Measurements from ENCODE around the gene SMG7. TPM values are rescaled to one million over a fixed set of nuclear protein-coding genes. Genes with fewer than 3 reads are reported as not detected.

Gene SMG7
- total and polyA plus RNA-seq, 10 of the 15 experiments (the other 5 are each of a cell fraction or from before 2014, with no cell fraction given), result 9.5 to 65.4 (median 42.7) TPM

DNA sequence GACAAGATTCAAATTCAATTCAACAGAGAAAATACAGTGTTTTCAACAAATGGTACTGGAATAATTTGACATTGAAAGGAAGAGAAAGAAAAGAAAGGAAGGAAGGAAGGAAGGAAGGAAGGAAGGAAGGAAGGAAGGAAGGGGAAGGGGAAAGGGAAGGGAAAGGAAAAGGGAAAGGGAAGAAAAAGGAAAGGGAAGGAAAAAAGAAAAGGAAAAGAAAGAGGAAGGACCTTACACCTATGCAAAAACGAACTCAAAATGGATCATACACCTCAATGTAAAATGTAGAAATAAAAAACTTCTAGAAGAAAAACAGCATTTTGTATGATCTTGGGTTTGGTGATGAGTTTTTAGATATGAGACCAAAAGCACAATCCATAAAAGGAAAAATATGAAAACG lies 34.2 kb upstream of the SMG7 start (continued):
- TF ChIP-seq, protein P1, sequence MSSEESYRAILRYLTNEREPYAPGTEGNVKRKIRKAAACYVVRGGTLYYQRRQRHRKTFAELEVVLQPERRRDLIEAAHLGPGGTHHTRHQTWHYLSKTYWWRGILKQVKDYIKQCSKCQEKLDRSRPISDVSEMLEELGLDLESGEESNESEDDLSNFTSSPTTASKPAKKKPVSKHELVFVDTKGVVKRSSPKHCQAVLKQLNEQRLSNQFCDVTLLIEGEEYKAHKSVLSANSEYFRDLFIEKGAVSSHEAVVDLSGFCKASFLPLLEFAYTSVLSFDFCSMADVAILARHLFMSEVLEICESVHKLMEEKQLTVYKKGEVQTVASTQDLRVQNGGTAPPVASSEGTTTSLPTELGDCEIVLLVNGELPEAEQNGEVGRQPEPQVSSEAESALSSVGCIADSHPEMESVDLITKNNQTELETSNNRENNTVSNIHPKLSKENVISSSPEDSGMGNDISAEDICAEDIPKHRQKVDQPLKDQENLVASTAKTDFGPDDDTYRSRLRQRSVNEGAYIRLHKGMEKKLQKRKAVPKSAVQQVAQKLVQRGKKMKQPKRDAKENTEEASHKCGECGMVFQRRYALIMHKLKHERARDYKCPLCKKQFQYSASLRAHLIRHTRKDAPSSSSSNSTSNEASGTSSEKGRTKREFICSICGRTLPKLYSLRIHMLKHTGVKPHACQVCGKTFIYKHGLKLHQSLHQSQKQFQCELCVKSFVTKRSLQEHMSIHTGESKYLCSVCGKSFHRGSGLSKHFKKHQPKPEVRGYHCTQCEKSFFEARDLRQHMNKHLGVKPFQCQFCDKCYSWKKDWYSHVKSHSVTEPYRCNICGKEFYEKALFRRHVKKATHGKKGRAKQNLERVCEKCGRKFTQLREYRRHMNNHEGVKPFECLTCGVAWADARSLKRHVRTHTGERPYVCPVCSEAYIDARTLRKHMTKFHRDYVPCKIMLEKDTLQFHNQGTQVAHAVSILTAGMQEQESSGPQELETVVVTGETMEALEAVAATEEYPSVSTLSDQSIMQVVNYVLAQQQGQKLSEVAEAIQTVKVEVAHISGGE (CRISPR knock-in tag; IDR thresholded peaks at IDR 0.05), result no peak
- TF ChIP-seq, protein P2, sequence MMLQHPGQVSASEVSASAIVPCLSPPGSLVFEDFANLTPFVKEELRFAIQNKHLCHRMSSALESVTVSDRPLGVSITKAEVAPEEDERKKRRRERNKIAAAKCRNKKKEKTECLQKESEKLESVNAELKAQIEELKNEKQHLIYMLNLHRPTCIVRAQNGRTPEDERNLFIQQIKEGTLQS (IDR thresholded peaks at IDR 0.05; ENCODE audit: borderline replicate concordance, extremely low read depth, low read depth, low read length), result no peak
- TF ChIP-seq, protein P3, sequence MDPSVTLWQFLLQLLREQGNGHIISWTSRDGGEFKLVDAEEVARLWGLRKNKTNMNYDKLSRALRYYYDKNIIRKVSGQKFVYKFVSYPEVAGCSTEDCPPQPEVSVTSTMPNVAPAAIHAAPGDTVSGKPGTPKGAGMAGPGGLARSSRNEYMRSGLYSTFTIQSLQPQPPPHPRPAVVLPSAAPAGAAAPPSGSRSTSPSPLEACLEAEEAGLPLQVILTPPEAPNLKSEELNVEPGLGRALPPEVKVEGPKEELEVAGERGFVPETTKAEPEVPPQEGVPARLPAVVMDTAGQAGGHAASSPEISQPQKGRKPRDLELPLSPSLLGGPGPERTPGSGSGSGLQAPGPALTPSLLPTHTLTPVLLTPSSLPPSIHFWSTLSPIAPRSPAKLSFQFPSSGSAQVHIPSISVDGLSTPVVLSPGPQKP (IDR thresholded peaks at IDR 0.05; ENCODE audit: low read depth, low read length), result no peak
- TF ChIP-seq ASH2L (IDR thresholded peaks at IDR 0.05; ENCODE audit: borderline replicate concordance, low read depth), result no peak

DNA sequence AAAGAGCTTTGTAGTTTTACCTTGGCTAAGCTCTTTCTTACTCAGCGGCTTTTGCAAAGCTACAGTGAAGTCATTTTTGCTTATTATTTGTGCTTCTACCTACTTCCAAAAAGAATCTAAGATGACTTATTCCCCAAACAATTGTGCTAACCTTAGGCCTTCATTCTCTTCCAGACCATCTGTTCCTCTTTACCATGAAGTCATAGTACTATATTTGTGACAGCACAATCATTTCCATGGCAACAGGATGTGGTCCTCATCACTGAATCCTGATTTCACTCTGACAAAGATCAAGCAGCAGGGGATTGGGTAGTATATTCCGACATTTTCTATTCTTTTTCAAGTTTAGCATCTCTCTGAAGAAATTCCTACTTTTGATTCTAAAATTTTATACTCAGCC lies 29.3 kb upstream of the SMG7 start:
- RAD21 ChIA-PET (ENCODE audit: unreplicated experiment), result no interaction called here
- intact Hi-C loops (cut with micrococcal nuclease; ENCODE audit: unreplicated experiment), result no loop called here
- SMC1A ChIA-PET (ENCODE audit: uncharacterized antibody, unreplicated experiment), result interaction anchor here (1.4 kb wide), 1 partner anchor 20 kb away, joined by 4 read pairs; no protein-coding TSS in a partner anchor
- Histone ChIP-seq H3K27ac (ENCODE audit: control insufficient read depth, insufficient read depth) (no peak overlapping the region), H2AFZ (ENCODE audit: control insufficient read depth, low read depth, low read length) (no peak overlapping the region), H3K36me3 (ENCODE audit: control insufficient read depth in 2 of 2, insufficient read depth in 2 of 2, low read length in 1 of 2) (no peaks in the 10 kb centered on the region), H3K27me3 (replicated peaks in 1 of 2; ENCODE audit: control insufficient read depth in 2 of 2, insufficient read depth in 2 of 2, low read length in 1 of 2) (no peaks in the 10 kb centered on the region), H3K9me3 (replicated peaks; ENCODE audit: control insufficient read depth, insufficient read depth, low read length) (no peaks in the 10 kb centered on the region), H3K4me2 (ENCODE audit: control insufficient read depth, insufficient read depth) (no peak overlapping the region), H3K9ac (ENCODE audit: control insufficient read depth, insufficient read depth, low read length) (no peak overlapping the region), H3K79me2 (ENCODE audit: control insufficient read depth, insufficient read depth, low read length) (no peaks in the 10 kb centered on the region), H3K4me1 (ENCODE audit: control insufficient read depth, insufficient read depth, low read length) (no peaks in the 10 kb centered on the region), H4K20me1 (ENCODE audit: control insufficient read depth, insufficient read depth) (no peaks in the 10 kb centered on the region), H3K4me3 (no peak overlapping the region)
- no peak for FAIRE-seq
- no peak for ATAC-seq
- no TSS peak for BruUV-seq (replicated peaks)
- DNase-seq (ENCODE audit: low read depth, low spot score), result no peak
- POLR2A ChIA-PET, result no interaction called here
- CTCF ChIA-PET, result interaction anchor here (0.8 to 1.3 kb wide), 4 partner anchors 21 to 96 kb away, joined by 3 to 4 read pairs (median 3); no protein-coding TSS in a partner anchor
- WGBS (ENCODE audit: insufficient coverage, insufficient replicate concordance, low lambda C conversion rate, missing lambda C conversion rate), result 62% methylated on average over 2 of the region's 2 CpGs
- in situ Hi-C loops (cut with MboI), result no loop called here
- TF ChIP-seq, protein P4, sequence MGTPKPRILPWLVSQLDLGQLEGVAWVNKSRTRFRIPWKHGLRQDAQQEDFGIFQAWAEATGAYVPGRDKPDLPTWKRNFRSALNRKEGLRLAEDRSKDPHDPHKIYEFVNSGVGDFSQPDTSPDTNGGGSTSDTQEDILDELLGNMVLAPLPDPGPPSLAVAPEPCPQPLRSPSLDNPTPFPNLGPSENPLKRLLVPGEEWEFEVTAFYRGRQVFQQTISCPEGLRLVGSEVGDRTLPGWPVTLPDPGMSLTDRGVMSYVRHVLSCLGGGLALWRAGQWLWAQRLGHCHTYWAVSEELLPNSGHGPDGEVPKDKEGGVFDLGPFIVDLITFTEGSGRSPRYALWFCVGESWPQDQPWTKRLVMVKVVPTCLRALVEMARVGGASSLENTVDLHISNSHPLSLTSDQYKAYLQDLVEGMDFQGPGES (IDR thresholded peaks at IDR 0.05), result no peak
- TF ChIP-seq STAT3 (IDR thresholded peaks at IDR 0.05; ENCODE audit: low read depth, low read length) (no peak), GATAD2B (conservative IDR thresholded peaks at IDR 0.05; ENCODE audit: low read depth) (no peak), EED (IDR thresholded peaks at IDR 0.05; ENCODE audit: low read depth) (no peak), ZSCAN29 (IDR thresholded peaks at IDR 0.05) (no peak), TCF12 (IDR thresholded peaks at IDR 0.05; ENCODE audit: low read depth, low read length) (no peak)
- TF ChIP-seq, protein P5, sequence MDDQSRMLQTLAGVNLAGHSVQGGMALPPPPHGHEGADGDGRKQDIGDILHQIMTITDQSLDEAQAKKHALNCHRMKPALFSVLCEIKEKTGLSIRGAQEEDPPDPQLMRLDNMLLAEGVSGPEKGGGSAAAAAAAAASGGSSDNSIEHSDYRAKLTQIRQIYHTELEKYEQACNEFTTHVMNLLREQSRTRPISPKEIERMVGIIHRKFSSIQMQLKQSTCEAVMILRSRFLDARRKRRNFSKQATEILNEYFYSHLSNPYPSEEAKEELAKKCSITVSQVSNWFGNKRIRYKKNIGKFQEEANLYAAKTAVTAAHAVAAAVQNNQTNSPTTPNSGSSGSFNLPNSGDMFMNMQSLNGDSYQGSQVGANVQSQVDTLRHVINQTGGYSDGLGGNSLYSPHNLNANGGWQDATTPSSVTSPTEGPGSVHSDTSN (IDR thresholded peaks at IDR 0.05; ENCODE audit: insufficient replicate concordance, low read depth, low read length), result no peak
- TF ChIP-seq, protein P1 (CRISPR knock-in tag; IDR thresholded peaks at IDR 0.05), result no peak

Data from GM12878 (cell line).